ENCODE results near the gene FSCN2.
A peak's percentile ranks its signal among the peaks of the same experiment; 100 is the strongest.

FSCN2 gene, protein sequence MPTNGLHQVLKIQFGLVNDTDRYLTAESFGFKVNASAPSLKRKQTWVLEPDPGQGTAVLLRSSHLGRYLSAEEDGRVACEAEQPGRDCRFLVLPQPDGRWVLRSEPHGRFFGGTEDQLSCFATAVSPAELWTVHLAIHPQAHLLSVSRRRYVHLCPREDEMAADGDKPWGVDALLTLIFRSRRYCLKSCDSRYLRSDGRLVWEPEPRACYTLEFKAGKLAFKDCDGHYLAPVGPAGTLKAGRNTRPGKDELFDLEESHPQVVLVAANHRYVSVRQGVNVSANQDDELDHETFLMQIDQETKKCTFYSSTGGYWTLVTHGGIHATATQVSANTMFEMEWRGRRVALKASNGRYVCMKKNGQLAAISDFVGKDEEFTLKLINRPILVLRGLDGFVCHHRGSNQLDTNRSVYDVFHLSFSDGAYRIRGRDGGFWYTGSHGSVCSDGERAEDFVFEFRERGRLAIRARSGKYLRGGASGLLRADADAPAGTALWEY

DNA sequence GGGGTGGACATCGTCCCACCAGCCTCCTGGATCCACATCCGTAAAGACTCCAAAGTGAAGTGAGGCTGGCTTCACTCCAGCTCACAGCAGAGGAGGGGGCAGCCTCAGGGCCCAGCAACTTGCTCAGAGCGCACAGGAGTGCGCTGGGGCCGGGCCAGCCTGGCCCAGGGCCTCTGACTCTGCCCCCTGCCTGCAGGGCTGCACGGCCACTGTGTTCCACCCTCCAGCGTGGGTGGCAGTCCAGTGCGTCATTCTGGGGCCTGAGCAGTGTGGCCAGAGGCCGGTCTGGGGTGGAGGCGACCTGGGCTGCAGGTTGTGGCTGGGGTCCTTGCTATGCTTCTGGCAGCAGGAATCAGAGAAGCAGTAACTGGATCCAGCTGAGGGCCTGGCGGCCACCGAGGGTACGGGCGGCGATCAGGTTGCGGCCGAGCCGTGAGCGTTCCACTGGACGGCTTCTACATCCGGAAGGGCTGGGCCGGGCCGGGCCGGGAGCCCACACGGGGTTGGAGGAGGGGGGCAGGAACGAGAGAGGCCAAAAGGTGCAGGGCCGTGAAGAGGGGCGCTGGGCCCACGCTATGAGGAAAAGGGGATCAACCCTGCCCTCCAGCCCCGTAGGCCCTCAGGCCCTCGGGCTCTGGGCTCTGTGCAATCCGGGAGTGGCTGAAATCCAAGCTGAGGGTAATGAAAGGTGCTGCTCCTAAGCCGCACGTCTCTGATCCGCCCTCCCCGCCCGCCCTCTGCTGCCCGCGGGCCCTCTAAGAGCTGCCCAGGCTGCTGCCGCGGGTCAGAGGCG lies at the start of gene FSCN2:
Gene FSCN2 (plus strand): TSS at position 787 of the 793 bp plus-strand sequence. CDS start 155 bp downstream, outside the sequence.
- peak; percentile 40 for DNase-seq

DNA sequence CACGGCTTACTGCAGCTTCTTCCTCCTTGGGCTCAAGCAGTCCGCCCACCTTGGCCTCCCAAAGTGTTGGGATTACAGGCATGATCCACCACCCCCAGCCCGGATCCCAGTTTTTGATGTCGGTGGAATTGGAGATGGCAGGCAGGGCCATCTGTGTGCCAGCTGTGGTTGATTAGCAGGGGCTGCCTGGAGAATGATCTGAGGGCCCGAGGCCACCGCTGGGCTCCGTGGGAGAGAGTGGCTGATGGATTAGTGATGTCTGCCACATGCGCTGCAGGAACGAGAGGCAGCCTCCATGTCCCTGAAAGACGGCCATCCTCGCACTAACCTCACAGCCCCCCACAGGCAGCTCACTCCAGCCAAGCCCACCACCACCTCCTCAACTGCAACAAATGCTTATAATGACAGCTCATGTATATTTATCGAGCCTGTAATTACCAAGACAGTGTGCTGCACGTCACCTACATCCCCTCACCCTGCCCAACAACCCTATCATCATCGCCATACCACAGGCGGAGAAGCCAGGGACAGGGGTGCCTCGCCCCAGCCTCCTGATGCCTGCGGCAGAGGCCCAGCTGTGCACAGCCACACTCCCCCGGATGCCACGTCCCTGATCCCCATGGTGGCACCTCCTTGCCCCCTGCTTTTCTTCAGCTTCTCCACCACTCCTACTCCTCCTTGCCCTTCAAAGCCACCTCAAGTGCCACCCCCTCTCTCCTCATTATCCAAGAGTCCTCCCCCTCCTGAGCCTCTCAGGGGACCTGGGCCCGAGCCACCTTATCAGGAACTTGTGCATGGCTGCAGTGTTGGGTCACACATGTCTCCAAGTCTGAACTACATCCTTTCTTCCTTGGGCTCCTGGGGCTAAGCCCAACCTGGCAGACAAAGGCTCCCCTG lies 48.8 kb upstream of the FSCN2 start:
- DNase-seq = peak; percentile 86

DNA sequence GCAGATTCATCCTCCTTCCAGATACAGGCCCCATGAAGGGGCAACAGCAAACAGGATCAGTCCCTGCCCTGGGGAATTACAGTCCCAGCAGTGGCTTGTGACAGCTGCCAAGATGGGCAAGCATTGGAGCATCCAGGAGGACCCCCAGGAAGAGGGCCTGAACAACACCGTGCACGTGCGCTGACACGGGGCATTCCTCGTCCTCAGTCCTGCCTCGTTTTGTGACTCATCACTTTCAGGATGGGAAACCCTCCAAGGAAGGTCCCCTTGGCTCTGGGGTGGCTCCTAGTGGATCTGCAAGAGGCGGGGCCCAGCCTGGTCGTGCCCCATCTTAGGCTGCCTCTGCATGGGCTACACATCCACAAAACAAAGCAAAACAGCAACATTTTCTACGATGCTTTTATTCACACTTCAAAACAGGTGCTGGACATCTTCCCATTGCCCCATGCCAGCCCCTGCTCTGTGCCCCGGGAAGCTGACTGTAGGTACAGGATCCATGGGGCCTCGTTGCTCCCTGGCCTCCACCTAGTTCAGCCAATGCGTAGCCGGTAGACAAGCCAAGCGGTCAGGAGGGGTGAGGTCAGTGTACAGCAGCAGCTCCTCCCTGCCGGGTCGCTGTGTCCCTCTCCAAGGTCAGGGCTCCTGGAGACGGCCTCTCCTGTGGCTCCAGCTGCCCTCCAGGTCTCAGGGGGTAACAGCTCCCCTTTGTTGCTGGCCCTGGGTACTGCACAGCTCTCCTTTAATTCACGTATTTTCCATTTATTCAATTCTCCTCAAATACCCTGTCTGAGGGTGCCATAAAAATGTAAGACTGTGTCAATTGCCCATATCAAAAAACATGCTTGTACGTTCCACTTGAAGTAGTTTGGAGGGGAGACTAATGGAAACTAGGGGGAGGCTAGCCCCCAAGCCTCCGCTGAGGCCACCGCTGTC lies 47.8 kb upstream of the FSCN2 start:
- peak; percentile 61 for DNase-seq

DNA sequence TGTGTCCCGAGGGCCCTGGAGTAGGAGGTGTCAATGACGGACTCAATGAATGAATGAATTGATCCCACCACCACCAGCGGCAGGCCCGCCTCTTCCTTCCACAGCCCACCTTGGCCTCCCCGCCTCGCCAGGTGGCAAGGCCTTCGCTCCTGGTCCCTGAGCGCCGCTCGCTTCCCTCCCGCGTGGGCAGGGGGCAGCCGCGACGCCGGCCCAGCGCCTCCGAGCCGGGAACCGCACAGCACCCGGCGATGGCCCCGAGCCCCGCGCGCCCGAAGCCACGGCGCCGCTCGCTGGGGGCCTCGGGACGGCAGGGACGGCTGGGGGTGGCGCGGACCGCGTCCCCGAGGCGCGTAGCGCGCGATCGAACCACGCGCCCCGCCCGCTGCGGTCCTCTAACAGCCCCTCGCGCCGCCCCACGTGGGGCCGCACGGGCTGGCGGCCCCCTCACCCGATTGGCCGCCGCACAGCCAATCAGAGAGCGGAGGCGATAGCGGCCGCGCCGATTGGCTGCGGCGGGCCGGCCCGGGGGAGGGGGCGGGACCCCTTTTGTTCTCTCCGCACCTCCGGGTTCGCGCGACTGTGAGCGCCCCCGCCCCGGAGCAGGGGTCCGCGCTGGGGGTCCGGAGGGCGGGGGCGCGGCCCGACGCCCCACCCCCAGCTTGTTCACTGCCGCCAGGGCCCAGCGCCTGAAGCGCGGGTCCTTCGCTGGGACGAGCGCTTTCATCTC lies 46.9 kb upstream of the FSCN2 start:
- DNase-seq = peak; percentile 94

DNA sequence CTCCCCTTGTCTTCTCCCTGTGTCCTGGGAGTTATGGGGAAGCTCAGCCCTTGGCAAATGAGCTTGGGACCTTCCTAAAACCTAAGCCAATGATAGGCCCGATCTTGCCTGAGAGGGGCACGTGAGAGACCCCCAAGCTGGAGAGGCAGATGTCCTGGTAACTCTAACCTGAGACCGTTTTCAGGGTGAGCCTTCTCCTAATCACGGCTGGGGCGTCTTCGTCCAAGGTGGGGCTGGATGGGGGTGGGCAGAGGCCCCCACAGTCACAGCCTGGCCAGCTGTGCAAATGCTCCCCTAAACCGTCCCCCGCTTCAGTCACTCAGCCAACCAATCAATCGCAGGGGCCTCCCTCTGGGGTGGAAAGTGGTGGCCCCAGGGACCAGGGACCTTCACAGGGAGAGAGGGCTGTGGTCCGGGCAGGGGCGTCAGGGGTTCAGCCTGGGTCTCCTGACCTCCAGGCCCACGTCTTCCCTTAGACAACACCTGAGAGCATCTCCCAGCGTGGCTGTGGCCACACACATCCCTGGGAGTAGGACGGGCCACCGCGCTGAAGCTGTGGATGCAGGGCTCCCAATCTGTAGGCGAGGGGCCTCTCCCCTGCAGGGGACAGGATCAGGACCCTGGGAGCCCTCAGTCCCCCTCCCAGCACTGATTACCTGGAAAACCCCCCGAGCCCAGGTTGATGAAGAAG lies 46.2 kb upstream of the FSCN2 start:
- no peak for DNase-seq

DNA sequence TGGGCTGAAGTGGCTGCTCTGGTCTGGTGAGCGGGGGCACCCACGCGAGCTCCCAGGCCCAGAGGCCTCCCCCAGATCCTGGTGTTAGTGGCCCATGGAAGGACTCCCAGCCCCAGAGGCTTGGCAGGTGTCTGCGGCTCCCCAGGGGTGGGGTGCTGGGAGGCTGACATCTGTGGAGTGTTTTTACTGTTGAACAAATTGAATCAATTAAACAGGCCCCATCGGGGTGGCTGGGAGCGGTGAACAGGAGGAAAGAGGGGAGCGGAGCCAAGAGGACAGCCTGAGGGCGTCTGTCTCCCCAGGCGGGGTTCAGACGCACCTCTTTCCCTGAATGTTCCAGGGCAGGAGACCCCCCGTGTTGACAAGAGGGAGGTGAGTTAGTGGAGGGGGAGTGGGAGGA lies 45.5 kb upstream of the FSCN2 start:
- no peak for DNase-seq

DNA sequence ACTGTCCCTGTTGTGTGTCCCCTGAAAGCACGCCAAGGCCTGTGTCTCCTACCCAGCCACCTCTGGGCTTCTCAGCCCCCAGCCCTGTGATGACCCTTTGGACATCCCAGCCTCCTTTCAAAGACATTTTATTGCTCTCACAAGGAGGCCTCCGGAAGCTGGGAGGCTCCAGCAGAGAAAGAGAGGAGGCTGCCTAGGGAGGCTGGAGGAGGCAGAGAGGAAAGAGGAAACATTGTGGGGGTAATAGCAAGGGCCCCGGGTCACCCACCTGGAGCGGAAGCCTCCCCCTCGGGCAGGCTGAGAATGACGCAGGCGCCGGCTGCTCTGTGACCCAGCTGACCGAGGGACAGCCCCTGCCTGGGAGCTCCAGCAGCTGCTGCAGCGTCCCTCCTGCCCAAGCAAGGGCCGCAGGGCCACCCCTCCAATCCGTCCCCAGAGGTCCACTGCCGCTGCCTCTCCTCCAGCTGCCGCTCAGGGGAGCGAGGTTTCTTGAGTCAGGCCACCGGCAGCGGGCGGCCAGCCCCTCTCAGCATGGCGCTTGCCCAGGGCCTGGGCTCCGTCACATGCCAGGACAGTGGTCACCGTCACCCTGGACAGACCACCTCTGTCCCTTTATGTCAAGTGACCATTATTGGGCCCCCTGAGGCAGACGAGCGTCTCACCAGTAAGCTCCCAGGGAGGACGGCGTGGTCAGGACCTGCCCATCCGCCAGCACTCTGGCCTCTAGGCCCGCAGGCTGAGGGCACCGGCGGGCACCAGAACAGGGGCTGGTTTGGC lies 44.9 kb upstream of the FSCN2 start:
- no peak for DNase-seq

DNA sequence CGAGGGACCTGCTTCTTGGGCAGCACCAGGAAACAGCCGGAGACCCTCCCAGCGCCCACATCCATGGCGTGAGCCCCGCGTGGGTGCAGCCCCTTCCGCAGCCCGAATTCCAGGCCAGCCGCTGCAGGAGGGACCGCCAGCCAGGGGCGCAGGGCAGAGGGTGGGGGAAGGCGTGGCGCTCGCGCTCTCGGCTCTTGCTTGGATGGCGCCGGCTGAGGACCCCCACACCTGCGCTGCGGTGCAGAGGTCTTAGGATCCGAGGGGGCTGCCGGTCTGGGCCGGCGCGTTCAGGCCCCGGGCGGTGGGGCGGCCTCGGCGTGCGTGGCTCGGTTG lies 44.3 kb upstream of the FSCN2 start:
- DNase-seq = no peak

DNA sequence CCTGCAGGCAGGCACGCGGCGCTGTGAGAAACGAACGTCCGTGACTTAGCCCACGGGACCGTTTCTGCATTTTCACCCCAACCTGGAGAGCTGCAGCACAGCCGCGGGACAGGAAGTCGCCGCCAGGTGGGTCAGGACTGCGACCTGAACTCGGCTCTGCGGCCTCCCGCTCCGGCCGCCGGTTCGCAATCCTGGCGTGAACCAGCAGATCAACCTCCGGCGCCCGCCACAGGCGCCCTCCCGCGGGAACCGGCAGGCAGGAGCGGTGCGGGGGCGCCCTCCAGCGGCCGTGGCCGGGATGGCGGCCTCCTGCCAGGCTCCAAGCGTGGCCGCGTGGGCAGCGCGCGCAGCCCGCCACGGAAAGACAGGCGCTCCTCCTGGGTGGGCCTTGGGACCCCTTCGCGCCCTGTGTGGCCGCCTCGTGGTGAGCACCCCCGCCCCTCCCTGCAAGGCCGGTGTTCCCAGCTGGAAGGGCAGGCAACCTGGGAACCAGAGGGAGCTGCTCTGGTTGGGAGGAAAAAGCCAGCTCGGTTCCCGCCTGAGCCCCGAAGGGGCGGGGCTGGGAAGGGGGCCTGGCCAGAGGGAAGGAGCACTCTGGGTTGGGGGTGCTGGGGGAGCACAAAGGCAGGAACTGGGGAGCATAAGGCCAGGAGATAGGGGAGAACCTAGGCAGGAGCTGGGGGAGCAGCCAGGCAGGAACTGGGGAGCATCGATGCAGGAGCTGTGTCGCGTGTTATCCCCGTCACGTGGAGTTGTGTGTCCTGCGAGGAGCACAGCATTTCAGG lies 43.8 kb upstream of the FSCN2 start:
- peak; percentile 92 for DNase-seq

DNA sequence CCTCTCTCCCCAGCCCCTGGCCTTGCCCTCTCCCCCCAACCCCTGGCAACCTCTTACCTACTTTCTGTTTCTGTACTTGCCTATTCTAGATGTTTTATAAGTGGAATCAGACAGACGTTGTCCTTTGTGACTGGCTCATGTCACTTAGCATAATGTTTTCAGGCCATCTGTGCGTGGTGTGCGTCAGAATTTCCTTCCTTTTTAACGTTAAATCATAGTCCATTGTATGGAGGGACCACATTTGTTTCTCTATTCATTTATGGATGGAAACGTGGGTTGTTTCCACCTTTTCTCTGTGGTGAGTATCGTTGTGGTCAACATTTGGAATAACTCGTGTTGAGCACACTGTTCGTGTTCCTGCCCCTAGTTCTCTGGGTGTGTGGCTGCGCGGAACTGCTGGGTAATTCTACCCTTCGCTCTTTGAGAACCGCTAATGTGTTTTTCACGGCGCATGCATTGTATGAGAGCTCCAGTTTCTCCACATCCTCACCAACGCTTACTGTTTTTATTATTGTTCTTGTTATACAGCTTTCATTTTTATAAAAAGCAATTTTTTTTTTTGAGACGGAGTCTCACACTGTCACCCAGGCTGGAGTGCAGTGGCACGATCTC lies 41.9 kb upstream of the FSCN2 start:
- DNase-seq = no peak

DNA sequence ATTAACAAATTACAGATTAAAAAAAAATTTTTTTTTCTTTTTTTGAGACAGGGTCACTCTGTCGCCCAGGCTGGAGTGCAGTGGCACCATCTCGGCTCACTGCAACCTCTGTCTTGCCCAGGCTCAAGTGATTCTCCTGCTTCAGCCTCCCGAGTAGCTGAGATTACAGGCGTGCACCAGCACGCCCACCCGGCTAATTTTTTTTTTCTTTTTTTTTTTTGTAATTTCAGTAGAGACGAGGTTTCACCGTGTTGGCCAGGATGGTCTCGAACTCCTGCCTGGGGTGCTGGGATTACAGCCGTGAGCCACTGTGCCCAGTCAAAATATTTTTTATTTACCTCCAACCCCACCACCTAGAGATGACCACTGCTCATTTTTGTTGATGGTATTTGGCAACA lies 41.1 kb upstream of the FSCN2 start:
- DNase-seq = no peak

DNA sequence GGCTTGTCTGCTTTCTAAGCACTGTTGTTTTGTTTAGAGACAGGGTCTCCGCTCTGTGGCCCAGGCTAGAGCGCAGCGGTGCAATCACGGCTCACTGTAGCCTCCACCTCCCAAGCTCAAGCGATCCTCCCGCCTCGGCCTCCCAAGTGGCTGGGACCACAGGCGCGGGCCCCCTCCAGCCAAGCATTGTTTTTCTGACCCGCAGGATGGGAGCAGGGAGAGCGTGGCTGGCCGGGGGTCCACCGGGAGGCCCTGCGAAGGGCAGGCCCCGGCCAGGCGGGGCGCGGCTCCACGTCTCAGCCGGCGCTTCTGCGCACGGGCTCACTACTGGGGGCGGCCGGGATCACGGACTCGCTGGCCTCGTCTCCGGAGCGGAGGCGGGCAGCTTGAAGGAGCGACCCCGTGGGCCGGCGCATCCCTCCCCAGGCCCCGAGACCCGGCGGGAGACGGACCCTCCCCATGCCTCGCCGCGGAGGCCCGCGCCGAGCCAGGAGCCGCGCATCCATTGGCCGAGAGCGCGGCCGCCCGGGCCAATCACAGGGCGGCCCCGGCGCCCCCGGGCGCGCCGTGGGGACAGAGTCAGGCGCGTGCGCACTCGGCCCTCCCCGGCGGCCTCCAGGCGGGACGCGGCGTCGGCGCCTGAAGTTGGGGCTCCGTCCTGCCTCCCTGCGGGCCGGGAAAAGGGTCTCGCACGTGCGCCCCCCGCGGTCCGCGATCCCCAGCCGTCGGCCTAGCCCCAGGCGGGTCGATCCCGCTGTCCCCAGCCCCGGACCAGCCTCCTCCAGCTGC lies 40.5 kb upstream of the FSCN2 start:
- peak; percentile 90 for DNase-seq

DNA sequence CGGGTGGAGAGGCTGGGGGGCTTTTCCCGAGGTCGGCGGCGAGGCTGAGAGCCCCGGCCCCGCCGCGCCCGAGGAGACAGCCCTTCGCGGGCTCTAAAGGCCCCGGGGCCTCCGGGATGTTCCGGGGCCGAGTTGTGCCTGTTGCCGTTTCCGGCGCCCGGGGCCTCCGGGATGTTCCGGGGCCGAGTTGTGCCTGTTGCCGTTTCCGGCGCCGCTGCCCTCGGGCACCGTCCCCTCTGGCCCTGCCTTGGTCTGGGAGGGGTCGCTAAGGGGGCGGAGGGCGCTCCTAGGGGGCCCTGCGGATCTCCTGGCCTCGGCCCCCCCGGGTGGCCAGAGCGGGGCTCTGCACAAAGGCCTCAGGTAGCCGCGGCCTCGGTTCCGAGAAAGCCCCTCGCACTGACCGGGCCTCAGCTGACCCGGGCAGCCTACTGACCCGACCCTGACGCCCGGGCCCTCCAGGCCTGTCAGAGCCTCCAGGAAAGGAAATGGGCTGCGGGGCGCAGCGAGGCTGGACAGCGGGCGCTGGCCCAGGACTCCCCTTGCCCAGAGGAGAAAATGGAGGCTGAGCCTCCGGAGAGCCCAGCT lies 39.8 kb upstream of the FSCN2 start:
- DNase-seq = no peak

DNA sequence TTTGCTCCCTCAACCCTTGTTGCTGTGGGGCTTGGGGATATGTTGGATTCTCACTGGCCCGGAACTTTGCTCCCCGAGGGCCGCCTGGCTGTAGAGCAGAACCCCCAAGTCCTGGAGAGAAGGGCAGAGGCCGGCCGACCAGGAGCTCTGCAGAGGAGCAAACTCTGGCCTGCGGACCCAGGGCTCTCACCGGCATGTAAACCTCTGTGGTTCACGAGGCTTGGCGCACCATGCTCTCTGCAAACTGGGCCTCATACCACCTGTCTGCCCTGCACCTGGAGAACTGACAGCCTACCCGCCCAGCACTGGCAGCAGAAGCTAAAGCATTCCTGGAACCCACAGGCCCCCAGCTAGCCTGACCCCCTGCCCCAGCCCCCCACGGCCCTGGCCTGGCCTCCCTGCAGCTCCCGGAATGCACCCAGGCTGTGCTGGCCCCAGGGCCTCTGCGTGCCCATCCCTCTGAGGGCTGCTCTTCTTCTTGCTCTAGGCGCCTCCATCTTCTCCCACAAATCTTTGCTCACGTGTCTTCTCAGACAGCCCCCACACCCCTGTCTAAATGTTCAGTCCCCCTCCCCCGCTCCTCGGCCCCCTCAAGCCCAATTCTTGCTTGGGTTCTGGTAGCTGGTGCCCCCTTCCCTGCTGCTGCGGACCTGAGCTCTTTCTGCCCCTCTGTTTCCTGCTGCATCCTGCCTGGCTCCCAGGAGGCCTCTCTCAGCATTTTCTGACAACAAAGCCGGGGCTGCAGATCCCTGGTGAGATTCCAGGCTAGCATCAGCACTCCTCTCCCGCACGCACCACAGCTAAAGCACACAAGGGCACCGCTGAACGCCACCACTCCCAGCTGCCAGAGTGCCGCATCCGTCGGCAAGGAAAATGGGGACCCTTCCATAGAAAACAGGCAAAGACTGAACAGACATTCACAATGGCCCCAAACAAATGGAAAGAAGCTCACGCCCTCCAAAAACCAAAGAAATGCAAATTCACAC lies 38.9 kb upstream of the FSCN2 start:
- no peak for DNase-seq

DNA sequence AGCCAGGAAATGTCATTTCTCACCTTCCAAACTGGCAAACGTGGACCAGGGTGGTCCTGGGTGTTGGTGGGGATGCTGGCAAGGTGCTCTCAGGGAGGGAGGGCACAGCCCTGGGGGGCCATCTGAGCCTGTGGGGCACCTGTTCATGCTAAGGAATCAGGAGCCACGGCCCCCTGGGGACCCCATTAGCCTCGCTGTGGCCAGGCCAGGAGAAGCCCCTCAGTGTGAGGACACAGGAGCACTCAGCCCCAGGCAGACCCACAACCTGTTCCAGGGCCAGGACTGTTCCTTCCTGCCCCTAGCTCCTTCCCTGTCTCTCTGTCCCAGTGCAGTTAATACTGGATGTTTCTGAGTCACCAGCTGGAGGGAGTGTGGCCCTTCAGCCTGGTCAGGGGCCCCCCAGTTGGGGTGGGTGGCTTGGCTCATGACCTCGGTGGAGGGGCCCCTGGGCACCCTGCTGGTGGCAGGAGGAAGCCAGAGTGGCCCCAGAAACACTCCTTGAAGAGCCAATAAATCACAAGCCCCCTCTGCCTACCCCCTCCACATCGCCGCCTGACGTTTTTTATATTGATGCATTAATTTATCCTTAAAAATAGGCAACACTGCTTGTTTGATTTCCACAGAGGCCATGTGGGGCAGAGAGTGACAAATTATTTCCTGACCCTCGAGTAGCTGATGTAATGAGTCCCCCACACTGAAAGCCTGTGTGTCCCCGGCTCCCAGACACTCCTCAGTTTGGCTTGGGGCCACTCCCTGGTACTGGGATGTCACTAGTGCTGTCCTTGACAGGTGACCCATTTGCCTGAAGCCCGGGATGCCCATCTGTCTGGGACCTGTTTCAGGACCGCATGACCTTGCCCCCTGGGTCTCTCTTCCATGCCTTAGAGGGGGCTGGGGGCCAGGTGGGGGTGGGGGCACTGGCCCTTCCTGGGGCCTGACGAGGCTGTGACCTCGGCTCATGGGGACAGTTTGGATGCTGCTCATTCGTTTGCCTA lies 37.9 kb upstream of the FSCN2 start:
- no peak for DNase-seq

Measured in NCI-H82 (cell line).